Endometrial microvascular endothelial cells (primary cell): ENCODE measurements around the gene ENTPD6. TPM values are rescaled to one million over a fixed set of nuclear protein-coding genes. Genes with fewer than 3 reads are reported as not detected.

ENCODE experiments used
- in situ Hi-C: cut with HindIII; loops from 2 replicates; pipeline ENCODE4 v1.10.0; 2017; ENCODE audit warnings: low sequenced_read_pairs, low pct_unique_long_range_greater_than_20kb; ENCODE audit errors: inconsistent ontology term
- total RNA-seq: library from RNA; depleted of rRNA; stranded (reverse); fragments of >200 nt; gene quantifications from one replicate; pipeline ENCODE4 v1.2.3, GENCODE V29; 2015; ENCODE audit errors: inconsistent ontology term

Gene ENTPD6
- total RNA-seq, 1 donor from 2014 or later = 73.3 TPM

DNA sequence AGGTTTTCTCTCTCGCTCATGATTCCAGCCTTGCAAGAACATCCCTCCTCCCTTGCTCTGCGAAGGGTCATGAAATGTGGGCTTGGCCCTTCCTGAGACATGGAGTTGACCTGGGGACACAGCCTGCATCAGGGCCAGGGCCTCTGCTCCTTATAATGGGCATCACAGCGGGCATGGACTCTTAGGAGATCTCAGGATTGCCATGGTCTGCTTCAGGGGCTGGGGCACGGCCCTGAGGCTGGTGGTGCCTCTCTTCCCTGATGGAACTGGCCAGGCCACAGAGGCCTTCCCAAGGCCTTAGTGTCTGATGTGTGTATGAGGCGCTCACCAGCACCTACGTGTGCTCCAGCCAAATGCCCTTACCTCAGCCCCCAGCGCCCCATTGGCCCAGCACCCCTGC, 23.9 kb downstream of the ENTPD6 start:
- in situ Hi-C loops = no loop called here

DNA sequence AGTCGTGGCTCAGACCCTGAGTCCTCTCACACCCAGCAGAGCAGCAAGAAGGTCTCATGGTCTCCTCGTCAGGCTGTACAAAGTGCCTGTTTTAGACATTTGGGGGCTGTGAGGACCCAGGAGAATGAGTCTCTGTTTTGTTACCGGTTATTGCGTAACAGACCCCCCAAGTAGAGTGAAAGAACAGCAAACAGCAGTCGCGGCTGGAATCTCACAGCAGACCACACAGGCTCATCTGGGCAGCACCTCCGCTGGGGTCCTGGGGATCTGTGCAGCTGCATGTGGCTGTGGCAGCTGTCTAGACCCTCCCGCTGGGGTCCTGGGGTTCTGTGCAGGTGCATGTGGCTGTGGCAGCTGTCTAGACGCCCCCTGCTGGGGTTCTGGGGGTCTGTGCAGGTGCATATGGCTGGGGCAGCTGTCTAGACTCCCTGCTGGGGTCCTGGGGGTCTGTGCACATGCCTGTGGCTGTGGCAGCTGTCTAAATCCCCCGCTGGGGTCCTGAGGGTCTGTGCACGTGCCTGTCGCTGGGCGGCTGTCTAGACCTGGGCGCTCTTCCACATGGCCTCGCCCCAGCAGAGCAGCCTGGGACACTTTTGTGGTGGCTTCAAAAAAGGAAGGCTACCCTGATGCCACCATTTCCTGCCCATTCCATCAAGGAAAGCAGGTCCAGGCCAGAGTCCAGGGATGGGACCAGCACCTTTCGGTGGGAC, 24.7 kb downstream of the ENTPD6 start:
- in situ Hi-C loops = no loop called here

DNA sequence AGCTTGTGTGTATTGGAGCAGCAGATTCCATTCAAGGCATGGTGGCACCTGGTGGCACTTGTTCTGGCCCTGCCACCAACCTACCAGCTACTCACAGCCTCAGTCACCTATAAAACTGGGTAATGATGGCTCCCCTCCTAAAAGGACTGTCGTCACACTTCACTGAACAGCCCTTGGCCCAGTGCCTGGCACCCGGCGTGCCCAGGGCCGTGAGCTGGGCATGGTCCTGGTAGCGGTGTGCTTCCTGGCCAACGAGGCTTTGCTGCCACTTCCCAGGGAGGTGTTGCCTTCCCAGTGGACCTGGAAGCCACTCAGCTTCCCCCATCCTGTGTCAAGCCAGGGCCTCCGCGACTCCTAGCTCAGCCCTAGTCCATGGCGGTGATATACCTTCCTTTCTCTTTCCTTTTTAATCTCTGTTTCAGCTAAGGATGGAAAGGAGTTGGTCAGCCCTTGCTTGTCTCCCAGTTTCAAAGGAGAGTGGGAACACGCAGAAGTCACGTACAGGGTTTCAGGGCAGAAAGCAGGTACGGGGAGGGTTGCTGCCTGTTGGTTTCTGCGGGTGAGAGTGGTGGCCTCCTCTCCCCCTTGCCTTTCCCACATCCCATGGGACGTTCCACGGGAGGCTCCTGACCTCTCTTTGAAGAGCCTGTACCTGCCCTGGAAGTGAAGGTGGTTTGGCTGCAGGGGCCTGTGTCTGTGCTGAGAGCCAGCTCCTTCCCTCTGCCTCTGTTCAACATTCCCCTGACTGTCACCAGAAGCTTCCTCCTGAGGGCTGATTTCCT, 25.5 kb downstream of the ENTPD6 start:
- in situ Hi-C loops = no loop called here

DNA sequence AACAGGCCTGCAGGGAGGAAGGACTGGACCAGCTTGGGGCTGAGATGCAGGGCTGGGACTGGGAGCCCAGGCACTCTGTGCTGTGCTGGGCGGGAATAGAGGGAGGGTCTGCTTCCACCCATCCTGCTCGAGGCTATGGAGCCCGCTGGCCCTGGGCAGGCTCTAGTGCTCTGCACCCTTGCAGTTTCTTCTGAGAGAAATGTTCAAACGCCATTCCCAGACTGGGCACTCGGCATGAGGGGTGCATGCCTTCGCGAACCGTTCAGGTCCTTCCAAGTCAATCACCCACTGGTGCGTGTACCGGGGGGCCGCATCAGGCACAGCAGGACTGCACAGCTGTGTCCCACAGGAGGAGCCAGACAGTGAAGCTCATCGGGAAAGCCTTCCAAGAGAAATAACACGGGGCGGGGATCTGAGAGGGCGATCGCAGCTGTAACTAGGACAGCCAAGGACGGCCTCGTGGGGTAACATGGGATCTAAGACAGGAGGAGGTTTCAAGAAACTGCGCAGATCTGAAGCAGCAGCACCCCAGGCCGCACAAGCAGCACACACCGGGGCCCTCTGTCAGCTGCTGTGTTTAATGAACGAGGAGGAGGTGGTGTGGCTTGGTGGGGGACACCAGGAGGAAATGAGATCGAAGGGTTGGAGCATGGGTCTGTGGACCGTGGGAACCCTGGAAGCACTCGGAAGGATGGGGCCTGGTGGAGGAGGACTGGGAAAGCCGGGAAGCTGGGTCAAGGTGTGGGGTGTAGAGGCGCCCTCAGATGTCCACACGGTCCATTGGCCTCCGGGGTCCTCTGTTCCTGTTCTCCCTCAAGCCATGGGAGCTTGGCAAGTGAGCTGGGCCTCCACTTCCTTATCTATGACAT, 26.3 kb downstream of the ENTPD6 start:
- in situ Hi-C loops = no loop called here

DNA sequence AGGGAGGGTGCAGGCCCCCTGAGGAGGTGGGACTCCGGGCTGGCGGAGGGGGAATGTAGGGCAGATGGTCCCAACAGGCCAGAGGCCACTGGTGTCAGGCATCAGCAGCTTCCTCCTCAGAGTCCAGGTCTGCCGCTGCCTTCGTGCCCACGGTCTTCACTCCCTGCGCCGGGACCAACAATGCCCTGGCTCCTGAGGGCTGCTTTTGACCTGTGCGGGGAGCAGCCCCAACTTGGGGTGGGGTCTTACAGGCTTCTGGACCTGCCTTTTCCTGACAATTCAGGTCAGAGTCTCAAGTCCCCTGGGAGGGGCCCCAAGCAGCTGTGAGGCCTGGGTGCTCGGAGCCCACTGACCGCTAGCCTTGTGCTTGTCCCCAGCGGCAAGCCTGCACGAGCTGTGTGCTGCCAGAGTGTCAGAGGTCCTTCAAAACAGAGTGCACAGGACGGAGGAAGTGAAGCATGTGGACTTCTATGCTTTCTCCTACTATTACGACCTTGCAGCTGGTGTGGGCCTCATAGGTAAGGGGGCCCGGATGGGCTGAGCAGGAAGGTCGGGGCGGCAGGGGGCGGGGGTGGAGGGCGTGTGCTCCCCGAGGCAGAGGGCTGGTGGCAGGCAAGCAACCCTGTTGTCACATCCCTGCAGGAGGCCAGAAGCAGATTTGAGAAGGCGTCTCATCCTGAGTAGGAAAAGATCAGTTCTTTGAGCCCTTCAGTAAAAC, 27.1 kb downstream of the ENTPD6 start:
- in situ Hi-C loops = no loop called here

DNA sequence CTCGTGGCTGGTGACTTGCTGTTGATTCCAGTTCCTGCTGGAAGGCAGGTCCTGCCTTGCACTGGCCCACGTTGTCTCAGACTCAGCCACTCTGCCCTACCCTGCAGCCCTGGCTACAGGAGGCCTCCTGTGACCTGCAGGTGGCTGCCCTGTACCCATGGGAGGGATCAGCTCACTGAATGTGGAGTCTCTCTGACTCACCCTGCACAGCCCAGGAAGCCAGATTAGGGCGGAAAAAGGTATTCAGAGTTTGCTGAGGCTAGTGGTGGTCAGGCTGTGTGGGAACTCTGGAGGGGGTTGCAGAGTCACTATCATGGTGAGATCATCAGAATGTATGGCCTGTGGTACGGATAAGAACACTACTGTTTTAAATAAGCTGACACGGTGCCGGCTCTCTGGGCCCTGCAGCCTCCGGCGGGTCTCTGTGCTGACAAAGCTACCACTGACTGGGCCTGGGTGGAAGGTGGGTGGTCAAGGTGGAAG, 27.7 kb downstream of the ENTPD6 start:
- in situ Hi-C loops = no loop called here

DNA sequence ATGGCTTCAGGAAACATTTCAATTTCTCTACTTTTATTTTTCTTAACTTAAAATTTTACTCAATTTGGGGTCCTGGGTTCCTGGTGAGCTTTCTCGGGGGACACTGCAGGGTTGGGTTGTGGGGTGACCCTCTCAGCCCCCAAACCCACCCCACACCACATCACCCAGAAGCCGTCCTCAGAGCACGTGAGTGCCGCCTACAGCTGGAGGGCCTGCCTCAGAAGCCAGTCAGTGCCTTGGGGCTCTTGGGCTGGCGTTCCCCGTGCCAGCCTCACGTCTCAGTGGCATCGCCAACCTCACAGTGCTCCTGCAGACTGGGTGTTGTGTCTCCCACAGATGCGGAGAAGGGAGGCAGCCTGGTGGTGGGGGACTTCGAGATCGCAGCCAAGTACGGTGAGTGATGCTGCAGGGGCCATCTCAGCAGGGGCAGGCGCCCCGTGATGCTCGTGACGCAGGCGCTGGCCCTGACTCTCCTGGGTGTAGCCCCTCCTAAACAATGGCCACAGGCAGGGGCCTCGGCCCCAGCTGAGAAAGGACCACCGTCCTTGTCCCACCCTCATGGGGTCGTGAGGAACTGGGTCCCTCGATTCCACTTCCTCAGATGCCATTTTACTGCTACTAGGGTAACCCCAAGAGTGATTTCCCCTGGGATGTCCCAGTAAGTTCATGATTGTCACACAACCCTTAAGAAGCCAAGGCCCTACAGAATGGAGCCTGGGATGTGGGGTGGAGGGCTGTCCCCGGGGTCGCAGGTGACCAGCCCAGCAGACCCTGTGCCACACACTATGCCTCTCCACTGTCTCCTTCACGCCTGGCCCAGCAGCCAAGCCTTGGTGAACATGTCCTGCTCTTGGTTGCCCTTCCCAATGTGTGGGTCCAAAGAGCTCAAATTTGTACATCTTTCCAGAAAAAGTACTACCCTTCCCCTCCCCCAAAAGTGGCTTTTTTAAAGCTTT, 28.5 kb downstream of the ENTPD6 start:
- in situ Hi-C loops = no loop called here

DNA sequence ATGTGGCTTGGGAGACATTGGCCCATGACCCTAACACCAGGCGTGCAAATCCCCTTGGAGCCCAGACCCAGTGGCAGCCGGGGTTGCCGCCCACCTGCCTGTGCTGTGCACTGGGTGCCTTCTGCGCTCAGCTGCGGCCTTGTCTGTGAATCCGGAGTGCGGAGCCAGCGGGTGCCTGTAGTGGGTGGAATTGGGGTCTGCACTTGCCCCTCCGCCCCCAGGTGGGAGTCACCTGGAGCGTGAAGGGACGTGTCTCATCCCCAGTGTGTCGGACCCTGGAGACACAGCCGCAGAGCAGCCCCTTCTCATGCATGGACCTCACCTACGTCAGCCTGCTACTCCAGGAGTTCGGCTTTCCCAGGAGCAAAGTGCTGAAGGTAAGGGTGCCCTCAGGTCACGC, 29.4 kb downstream of the ENTPD6 start:
- in situ Hi-C loops = no loop called here

DNA sequence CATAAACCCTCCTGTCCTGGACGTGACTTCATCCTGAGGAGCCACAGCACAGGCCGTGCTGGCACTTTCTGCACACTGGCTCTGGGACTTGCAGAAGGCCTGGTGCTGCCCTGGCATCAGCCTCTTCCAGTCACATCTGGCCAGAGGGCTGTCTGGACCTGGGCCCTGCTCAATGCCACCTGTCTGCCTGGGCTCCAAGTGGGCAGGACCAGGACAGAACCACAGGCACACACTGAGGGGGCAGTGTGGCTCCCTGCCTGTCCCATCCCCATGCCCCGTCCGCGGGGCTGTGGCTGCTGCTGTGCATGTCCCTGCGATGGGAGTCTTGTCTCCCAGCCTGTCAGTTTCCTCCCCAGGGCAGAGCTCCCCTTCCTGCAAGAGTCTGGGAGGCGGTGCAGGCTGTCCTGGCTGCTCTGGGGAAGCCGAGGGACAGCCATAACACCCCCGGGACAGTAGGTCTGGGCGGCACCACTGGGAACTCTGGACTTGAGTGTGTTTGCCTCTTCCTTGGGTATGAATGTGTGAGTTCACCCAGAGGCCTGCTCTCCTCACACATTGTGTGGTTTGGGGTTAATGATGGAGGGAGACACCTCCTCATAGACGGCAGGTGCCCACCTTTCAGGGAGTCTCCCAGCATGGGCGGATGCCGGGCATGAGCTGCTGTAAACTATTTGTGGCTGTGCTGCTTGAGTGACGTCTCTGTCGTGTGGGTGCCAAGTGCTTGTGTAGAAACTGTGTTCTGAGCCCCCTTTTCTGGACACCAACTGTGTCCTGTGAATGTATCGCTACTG, 30.3 kb downstream of the ENTPD6 start:
- in situ Hi-C loops = no loop called here

DNA sequence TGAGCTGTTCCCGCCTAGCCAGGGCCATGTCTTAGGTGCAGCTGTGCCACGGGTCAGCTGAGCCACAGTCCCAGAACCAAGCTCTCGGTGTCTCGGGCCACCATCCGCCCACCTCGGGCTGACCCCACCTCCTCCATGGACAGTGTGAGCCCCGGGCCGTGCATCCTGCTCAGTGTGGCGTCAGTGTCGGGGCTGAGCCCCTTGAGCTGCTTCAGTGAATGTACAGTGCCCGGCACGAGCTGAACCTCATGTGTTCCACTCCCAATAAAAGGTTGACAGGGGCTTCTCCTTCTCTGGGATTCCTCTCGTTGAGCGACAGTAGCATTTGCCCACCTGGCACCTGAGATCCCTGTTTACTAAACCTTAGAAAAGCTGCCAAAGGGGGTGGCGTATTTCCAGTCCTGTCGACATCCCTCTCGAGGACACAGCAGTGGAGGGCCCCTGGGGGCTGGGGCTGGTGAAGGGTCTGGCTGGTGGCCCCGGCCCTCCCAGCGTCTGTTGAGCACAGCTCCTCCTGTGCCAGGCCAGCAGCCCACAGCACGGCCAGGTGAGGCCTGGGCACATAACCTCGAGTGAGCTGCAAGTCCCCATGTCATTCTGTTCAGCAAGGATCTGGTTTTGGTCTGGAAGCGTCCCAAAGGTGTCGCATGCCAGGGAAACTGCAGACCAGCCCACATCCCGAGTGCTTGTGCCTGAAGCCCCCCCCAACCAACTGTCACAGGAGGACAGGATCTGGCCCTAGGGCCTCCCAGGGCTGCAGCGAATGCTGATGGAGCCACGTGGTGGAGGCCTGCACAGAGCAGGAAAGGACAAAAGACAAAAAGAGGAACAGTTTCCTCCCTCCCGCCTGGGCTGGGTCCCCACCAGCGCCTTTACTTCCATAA, 31.2 kb downstream of the ENTPD6 start:
- in situ Hi-C loops = no loop called here

DNA sequence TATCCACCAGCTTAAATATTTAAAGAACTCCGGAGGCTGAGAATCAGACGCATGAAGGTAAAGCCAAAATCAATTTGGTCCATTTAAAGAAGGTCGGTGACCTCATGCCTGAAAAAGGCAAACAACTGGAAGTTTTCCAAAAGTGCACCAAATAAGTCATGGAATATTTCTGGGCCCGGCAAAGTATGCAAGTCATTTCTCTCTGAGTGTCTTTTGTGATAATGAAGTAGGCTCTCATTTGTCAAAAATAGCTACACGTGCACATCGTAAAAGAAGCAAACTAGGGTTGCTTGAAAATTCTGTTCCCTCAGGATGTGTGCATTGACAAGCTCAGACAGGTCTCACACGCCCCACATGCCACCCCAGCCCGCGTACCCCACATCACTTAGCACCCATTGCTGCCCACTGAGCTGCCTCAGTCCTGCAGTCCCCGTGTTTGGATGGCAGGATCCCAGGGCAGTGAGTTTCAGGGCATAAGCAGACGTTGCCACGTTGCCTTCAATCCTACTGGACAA, 31.9 kb downstream of the ENTPD6 start:
- in situ Hi-C loops = no loop called here

DNA sequence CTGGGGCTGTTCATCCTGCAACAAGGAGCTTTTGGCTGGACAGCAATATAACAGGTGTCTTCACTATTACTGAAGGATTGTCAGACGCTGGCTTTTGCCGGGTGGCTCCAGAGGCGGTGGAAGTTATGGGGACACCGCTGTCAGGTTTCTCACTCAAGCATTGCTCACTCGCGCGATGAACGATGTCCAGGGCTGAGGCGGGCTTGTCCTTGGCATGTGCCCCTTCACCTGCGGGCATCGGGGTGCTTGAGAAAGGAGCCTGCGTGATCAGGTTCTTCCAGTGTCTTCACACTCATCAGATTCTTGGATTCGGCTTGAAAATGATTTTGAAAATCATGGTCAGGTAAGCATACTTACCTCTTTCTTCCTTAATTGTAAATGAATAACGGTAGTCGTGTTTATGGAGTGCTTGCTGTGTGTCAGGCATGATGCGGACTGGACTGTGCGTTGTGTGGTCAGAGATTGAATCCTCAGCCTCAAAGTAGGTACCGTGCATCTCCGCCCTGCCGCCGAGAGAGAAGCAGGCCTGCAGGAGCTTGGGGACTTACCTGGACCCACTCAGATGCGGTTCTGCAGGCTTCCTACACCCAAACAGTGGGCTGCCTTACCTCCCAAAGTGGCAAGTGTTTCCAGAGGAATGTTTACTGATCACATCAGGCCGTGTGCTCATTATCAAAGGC, 34.1 kb downstream of the ENTPD6 start:
- in situ Hi-C loops = no loop called here

DNA sequence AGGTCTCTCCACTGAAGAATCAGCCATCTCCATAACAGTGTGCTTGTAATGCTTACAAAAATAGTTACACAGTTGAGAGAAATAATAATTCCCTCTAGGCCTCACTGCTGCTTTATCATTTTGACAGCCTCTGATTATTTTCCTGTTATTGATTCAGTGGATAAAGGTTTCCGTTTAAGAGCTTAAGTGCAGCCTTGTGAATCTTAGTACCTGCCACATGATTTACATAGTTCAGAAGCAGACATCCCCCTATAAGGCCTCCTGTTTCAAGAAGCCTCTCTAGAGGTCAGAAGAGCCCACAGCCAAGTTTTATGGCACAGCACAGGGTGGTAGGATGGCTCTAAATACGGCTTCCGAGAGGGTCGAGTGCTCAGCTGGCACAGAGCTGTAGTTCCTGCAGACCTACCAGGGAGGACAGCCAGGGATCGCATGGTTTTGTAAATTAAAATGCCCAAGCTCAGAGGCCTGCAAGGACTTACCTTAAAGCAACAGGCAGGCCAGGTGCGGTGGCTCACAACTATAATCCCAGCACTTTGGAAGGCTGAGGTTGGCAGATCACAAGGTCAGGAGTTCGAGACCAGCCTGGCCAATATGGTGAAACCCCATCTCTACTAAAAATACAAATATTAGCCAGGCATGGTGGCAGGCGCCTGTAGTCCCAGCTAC, 34.8 kb downstream of the ENTPD6 start:
- in situ Hi-C loops = no loop called here

DNA sequence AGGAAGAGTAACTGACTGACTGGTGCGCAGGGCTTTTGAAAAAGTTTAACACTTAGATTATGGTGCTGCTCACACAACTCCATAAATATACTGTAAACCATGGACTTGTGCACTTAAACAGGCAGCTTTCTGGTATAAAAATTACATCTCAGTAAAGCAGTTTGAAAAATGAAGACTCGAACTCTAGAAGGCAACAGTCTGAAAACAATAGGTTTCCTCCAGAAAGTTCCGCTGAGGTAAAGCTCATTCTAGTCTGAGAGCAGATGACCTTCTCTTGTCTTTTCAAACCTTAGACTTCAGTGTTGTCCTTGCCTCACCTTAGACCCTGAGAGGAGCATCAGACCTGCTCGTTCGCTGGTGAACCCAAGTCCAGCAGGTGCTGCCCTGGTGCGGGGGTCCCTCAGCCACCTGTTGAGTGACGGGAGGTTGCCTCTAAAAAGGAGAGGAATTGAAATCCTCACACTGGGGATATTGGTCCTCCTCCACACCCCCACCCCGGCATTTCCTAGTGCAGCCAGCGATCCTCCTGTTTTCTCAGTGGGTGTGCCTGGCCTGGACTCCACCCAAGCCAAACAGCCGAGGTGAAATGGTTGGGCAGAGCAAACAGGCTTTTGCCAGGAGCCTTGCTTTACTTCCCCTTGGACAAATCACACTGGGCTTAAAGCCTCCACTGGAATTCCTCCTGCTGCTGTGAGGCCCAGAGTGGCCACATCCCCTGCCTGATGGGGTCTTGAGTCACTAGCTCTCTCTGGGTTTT, 37.7 kb downstream of the ENTPD6 start:
- in situ Hi-C loops = no loop called here
